A673 (cell line): ENCODE data around the gene PPP1R2. TPM values are rescaled to one million over a fixed set of nuclear protein-coding genes. Genes with fewer than 3 reads are reported as not detected.

Experiments
- BruUV-seq: library from RNA; stranded (reverse); fragments of 400-500 nt; replicated peaks from 2 replicates; lab custom pipeline; 2021; lab: Mats Ljungman, UMichigan
- CTCF ChIA-PET: fragments of 300-600 bp; sonication (Branson Sonifier 250); formaldehyde crosslinking; loops from one replicate; lab custom pipeline; 2022; ENCODE audit warnings: antibody characterized with exemption; lab: Charles Lee
- POLR2A ChIA-PET: fragments of 300-600 bp; sonication (Branson Sonifier 250); formaldehyde crosslinking; loops from one replicate; lab custom pipeline; 2022; ENCODE audit warnings: antibody characterized with exemption; ENCODE audit not compliant: low non-redundant PET; lab: Charles Lee
- DNase-seq: peaks from one replicate; pipeline ENCODE4 v3.0.0-alpha.2; 2015; ENCODE audit warnings: low spot score
- H3K27ac ChIP-seq: fragments of 200-600 bp; sonication (generic); 2 replicates; pipeline ENCODE4 v1.5.1; 2016; ENCODE audit warnings: mixed run types, low read depth, mild to moderate bottlenecking, mixed read lengths, antibody characterized with exemption, low read length; ENCODE audit not compliant: poor library complexity, severe bottlenecking
- H3K27me3 ChIP-seq: fragments of 200-600 bp; sonication (generic); replicated peaks from 2 replicates; pipeline ENCODE4 v1.6.1; 2017; ENCODE audit warnings: mixed run types, low read depth, mild to moderate bottlenecking, mixed read lengths, antibody characterized with exemption, low read length; ENCODE audit not compliant: insufficient read depth, poor library complexity
- H3K36me3 ChIP-seq: fragments of 200-600 bp; sonication (generic); 2 replicates; pipeline ENCODE4 v1.6.1; 2016; ENCODE audit warnings: mixed run types, mild to moderate bottlenecking, mixed read lengths, antibody characterized with exemption, low read length; ENCODE audit not compliant: insufficient read depth, poor library complexity, severe bottlenecking
- H3K4me1 ChIP-seq: fragments of 200-600 bp; sonication (generic); 2 replicates; pipeline ENCODE4 v1.6.1; 2017; ENCODE audit warnings: mixed run types, mild to moderate bottlenecking, mixed read lengths, antibody characterized with exemption, low read length; ENCODE audit not compliant: insufficient read depth, poor library complexity, severe bottlenecking
- H3K4me3 ChIP-seq: fragments of 200-600 bp; sonication (generic); 2 replicates; pipeline ENCODE4 v1.5.1; 2016; ENCODE audit warnings: low read depth, mixed run types, mild to moderate bottlenecking, mixed read lengths, low read length; ENCODE audit not compliant: poor library complexity, severe bottlenecking
- H3K9me3 ChIP-seq: fragments of 200-600 bp; sonication (generic); 2 replicates; pipeline ENCODE4 v1.6.1; 2016; ENCODE audit warnings: mixed run types, low read depth, mild to moderate bottlenecking, mixed read lengths, antibody characterized with exemption, low read length; ENCODE audit not compliant: poor library complexity, severe bottlenecking
- EZH2 ChIP-seq: fragments of 200-600 bp; sonication (generic); IDR thresholded peaks from 2 replicates; pipeline ENCODE4 v1.6.1; 2017; ENCODE audit warnings: borderline replicate concordance, low read depth, mild to moderate bottlenecking, mixed read lengths, antibody characterized with exemption, low read length; ENCODE audit not compliant: poor library complexity, severe bottlenecking
- intact Hi-C: fragments of 100-400 bp; cut with micrococcal nuclease; formaldehyde crosslinking; loops from one replicate; pipeline ENCODE4 v1.10.0; 2022; ENCODE audit not compliant: unreplicated experiment
- total RNA-seq: library from RNA; stranded (reverse); gene quantifications from 2 replicates; pipeline ENCODE4 v1.2.3, GENCODE V29; 2021
- TF ChIP-seq, protein P1 (sequence below): fragments of 300-800, 200-600 bp; sonication (generic); conservative IDR thresholded peaks from 2 replicates; pipeline ENCODE4 v1.5.1; 2017; ENCODE audit warnings: low read depth, mild to moderate bottlenecking, antibody characterized with exemption, low read length, moderate library complexity, mixed read lengths

PPP1R2 gene
- total RNA-seq, 1 experiment from 2014 or later = 45.5 TPM

- Histone ChIP-seq H3K4me1 (peaks cover 14% of the 10 kb centered on the region), H3K27ac (no peak overlapping the region), H3K36me3 (no peaks in the 10 kb centered on the region), H3K4me3 (no peak overlapping the region), H3K9me3 (no peaks in the 10 kb centered on the region), H3K27me3 (no peaks in the 10 kb centered on the region)
- intact Hi-C loops = no loop called here
- TF ChIP-seq EZH2 = no peak
- TF ChIP-seq, protein P1, sequence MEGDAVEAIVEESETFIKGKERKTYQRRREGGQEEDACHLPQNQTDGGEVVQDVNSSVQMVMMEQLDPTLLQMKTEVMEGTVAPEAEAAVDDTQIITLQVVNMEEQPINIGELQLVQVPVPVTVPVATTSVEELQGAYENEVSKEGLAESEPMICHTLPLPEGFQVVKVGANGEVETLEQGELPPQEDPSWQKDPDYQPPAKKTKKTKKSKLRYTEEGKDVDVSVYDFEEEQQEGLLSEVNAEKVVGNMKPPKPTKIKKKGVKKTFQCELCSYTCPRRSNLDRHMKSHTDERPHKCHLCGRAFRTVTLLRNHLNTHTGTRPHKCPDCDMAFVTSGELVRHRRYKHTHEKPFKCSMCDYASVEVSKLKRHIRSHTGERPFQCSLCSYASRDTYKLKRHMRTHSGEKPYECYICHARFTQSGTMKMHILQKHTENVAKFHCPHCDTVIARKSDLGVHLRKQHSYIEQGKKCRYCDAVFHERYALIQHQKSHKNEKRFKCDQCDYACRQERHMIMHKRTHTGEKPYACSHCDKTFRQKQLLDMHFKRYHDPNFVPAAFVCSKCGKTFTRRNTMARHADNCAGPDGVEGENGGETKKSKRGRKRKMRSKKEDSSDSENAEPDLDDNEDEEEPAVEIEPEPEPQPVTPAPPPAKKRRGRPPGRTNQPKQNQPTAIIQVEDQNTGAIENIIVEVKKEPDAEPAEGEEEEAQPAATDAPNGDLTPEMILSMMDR = no peak
- ChIA-PET CTCF (interaction anchor here (0.7 kb wide), 1 partner anchor 901 kb away, joined by 3 read pairs; no protein-coding TSS in a partner anchor), POLR2A (no interaction called here)
- BruUV-seq = no TSS peak
- DNase-seq = no peak
Observed at GRCh38 chr3:195537995-195538394, 5.1 kb downstream of the PPP1R2 start.

DNA sequence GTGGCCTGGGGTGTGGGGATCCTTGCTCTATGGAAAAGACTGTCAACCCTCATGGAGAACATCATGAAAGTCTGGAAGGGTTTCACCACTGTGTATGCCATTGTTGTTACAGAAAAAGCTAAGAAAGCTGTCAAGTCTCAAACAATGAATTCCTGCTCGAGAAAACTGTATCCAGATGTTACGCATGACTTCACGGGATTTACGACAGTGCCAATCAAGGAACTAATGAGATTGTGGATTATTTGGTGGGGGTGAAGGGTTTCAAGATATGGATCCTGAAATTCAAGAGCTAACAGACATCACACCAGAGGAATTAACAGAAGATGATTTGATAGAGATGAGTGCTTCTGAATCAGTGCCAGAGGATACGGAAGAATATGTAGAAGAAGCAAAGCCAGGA lies 7.8 kb downstream of the PPP1R2 start:
- no peak for DNase-seq
- Histone ChIP-seq H3K27me3 (no peaks in the 10 kb centered on the region), H3K4me1 (peaks cover 6% of the 10 kb centered on the region), H3K9me3 (no peaks in the 10 kb centered on the region), H3K36me3 (no peaks in the 10 kb centered on the region), H3K27ac (no peak overlapping the region), H3K4me3 (no peak overlapping the region)
- TF ChIP-seq, protein P1 = no peak
- no peak for TF ChIP-seq EZH2
- ChIA-PET CTCF (no interaction called here), POLR2A (no interaction called here)
- no TSS peak for BruUV-seq
- intact Hi-C loops = no loop called here

- ChIA-PET CTCF (no interaction called here), POLR2A (interaction anchor here (0.6 kb wide), 1 partner anchor 9 kb away, joined by 3 read pairs; no protein-coding TSS in a partner anchor)
- TF ChIP-seq, protein P1 = no peak
- TF ChIP-seq EZH2 = no peak
- BruUV-seq = no TSS peak
- H3K4me1 ChIP-seq = peaks cover 6% of the 10 kb centered on the region
- H3K27ac ChIP-seq = no peak overlapping the region
- no peaks in the 10 kb centered on the region for H3K36me3 ChIP-seq
- intact Hi-C loops = no loop called here
- no peak for DNase-seq
- no peaks in the 10 kb centered on the region for H3K27me3 ChIP-seq
- no peaks in the 10 kb centered on the region for H3K9me3 ChIP-seq
- no peak overlapping the region for H3K4me3 ChIP-seq
Observed at GRCh38 chr3:195532834-195533233, 10.3 kb downstream of the PPP1R2 start.
